HUES48 (cell line): ENCODE results near the gene SLC6A3.

ENCODE experiments used
- H3K27ac ChIP-seq: one replicate; pipeline ENCODE4 v1.7.0; 2013; ENCODE audit warnings: low read depth, low read length, inconsistent platforms
- H3K27me3 ChIP-seq: 2 replicates; pipeline ENCODE4 v1.6.1; 2013; ENCODE audit warnings: mild to moderate bottlenecking, low read length; ENCODE audit not compliant: control insufficient read depth, insufficient read depth
- H3K36me3 ChIP-seq: 2 replicates; pipeline ENCODE4 v1.6.1; 2013; ENCODE audit warnings: low read length; ENCODE audit not compliant: control insufficient read depth, insufficient read depth
- H3K4me1 ChIP-seq: 2 replicates; pipeline ENCODE4 v1.6.1; 2013; ENCODE audit warnings: mild to moderate bottlenecking, low read length; ENCODE audit not compliant: control insufficient read depth, insufficient read depth
- H3K4me3 ChIP-seq: 2 replicates; pipeline ENCODE4 v1.5.1; 2013; ENCODE audit warnings: mild to moderate bottlenecking, low read depth, low read length
- H3K9ac ChIP-seq: 2 replicates; pipeline ENCODE4 v1.6.1; 2013; ENCODE audit warnings: mild to moderate bottlenecking, low read depth, low read length, moderate library complexity
- H3K9me3 ChIP-seq: 2 replicates; pipeline ENCODE4 v1.6.1; 2013; ENCODE audit warnings: low read length; ENCODE audit not compliant: control insufficient read depth, insufficient read depth

Gene SLC6A3

DNA sequence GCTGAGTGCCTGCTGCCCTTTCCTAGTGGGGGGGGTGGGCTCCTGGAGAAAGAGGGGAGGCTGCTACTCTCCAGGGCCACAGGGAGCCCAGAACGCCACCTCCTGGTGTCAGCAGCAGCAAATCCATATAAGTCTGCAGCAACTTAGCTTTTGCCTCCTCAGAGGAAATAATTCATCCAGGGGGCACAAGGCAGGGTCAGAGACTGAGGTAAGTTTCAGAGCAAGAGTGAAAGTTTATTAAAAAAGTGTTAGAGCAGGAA lies 96.3 kb downstream of the SLC6A3 start:
- Histone ChIP-seq H3K9ac (no peak overlapping the region), H3K36me3 (no peaks in the 10 kb centered on the region), H3K4me1 (0 out of 2 replicates have a peak, but pooled peaks cover 1% of the 10 kb centered on the region), H3K4me3 (no peak overlapping the region), H3K9me3 (no peaks in the 10 kb centered on the region), H3K27ac (no peak overlapping the region), H3K27me3 (no peaks in the 10 kb centered on the region)

DNA sequence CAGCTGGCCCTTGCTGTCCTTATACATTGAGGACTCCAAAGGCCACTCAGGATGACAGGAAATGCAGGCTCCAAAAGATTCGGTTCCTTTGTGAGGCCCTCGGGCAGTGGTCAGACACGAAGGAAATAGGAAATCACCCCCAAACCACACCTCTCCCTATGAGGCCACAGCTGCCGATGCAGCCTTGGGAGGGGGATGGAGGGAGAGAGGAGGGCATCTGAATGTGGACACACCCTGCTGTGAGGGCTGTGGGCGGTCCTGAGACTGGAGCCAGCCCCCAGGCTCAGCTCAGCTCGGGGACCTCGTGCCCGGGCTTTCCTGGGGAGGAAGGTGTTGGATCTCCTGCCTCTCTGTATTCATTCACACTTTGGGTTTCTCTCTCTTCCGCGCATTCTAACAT lies 97.7 kb downstream of the SLC6A3 start:
- no peak overlapping the region for H3K27ac ChIP-seq
- 0 out of 2 replicates have a peak, but pooled peaks cover 3% of the 10 kb centered on the region for H3K4me1 ChIP-seq
- H3K4me3 ChIP-seq, result no peak overlapping the region
- H3K9me3 ChIP-seq, result no peaks in the 10 kb centered on the region
- H3K9ac ChIP-seq, result no peak overlapping the region
- no peaks in the 10 kb centered on the region for H3K27me3 ChIP-seq
- H3K36me3 ChIP-seq, result peaks cover 11% of the 10 kb centered on the region

DNA sequence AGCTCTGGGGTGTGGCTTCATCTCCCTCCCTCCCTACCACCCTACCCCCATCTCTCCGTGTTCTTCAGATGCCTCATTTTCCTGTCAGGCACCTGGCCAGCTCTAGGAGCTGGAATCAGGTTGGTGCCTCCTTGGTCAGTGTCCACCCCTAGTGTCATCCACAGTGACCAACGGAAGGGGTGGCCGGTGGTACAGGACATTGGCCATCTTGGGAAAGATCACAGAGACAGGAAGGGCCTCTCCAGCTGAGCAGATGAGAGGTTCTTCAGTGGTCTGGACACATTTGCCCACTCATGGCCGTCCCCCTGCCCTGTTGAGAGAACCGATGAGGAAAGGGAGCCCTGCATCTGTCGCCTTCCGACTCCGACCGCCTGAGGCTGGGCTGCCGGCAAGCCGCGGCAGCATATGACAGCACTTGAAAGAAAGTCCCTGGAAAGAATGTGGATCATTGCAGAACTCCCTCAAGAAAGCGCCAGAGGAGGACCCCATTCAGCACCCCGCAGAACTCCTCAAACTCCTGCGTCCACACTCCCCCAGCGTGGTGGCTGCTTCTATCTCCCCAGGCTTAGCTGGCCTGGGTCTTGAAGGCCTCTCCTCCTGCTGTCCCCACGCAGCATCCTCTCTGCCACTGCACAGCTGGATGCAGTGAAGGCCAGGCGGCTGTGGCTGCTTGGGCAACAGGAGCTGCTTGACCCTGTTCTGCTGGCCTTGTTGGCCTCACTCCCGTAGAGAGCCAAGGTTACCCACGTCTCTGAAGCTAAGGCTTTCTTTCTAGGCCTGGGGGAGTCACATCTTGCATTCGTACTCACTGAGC lies 98.4 kb downstream of the SLC6A3 start:
- 0 out of 2 replicates have a peak, but pooled peaks cover 3% of the 10 kb centered on the region for H3K4me1 ChIP-seq
- H3K9me3 ChIP-seq, result no peaks in the 10 kb centered on the region
- H3K4me3 ChIP-seq, result no peak overlapping the region
- H3K9ac ChIP-seq, result no peak overlapping the region
- H3K27ac ChIP-seq, result no peak overlapping the region
- H3K27me3 ChIP-seq, result no peaks in the 10 kb centered on the region
- peaks cover 18% of the 10 kb centered on the region for H3K36me3 ChIP-seq

- Histone ChIP-seq H3K36me3 (peaks cover 26% of the 10 kb centered on the region), H3K27me3 (no peaks in the 10 kb centered on the region), H3K9ac (peak overlapping the region; percentile 81; the same call in 1 of the 2 replicates), H3K27ac (no peak overlapping the region), H3K4me3 (peak overlapping the region; percentile 97), H3K9me3 (no peaks in the 10 kb centered on the region), H3K4me1 (0 out of 2 replicates have a peak, but pooled peaks cover 3% of the 10 kb centered on the region)
Observed at GRCh38 chr5:1345876-1346626, 99.2 kb downstream of the SLC6A3 start.

DNA sequence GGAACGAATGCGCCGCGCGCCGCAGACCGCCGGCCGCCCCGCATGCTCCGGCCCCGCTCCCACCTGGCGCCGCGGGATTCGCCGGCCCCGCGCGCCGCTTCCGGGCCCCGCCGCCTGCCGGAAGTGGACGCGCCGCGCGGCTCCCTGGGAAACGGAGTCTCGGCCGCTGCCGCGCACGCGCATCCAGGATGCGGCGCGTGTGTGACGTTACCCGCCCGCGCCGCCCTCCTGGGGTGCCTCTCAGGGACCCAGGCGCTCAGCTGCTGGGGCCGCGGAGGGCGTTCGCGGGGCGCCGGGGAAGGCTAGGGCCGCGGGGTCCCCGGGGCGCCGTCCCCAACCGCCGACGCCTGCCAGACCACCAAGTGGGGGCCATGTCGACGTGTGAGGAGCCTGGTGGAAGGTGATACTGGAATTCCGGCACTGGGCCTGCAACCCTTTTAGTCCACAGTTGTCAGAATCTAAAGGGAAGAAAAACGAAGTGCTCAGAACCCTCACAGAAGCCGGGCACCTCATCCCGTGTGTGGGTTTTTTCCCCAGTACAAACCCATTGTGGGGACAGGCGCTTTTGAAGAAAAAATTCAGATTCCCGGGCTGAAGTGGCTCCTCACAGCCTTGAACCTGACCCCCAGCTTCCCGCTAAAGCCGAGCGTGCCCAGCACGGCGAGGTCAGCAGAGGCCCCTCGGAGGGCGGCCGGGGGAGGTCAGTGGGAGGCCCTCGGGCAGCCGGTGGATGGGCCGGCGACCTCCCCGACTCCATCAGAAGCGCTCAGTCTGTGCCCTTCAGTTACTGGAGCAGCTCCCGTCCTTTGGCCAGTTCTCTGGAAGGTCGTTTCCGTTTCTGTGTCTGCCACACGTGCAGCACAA lies 100.0 kb downstream of the SLC6A3 start, which contains the start of gene CLPTM1L:
Gene CLPTM1L, minus strand, starts transcription at position 125 of the 864 bp plus-strand sequence. CDS start 258 bp downstream, outside the sequence.
- peak within 1 kb of the TSS; percentile 97 for H3K4me3 ChIP-seq
- H3K27me3 ChIP-seq, result no peaks in the 10 kb centered on the region
- H3K4me1 ChIP-seq, result 0 out of 2 replicates have a peak, but pooled peaks cover 3% of the 10 kb centered on the region
- H3K9ac ChIP-seq, result peak within 1 kb of the TSS; percentile 81
- H3K27ac ChIP-seq, result no peak within 1 kb of the TSS
- no peaks in the 10 kb centered on the region for H3K9me3 ChIP-seq
- H3K36me3 ChIP-seq, result peaks cover 34% of the 10 kb centered on the region

DNA sequence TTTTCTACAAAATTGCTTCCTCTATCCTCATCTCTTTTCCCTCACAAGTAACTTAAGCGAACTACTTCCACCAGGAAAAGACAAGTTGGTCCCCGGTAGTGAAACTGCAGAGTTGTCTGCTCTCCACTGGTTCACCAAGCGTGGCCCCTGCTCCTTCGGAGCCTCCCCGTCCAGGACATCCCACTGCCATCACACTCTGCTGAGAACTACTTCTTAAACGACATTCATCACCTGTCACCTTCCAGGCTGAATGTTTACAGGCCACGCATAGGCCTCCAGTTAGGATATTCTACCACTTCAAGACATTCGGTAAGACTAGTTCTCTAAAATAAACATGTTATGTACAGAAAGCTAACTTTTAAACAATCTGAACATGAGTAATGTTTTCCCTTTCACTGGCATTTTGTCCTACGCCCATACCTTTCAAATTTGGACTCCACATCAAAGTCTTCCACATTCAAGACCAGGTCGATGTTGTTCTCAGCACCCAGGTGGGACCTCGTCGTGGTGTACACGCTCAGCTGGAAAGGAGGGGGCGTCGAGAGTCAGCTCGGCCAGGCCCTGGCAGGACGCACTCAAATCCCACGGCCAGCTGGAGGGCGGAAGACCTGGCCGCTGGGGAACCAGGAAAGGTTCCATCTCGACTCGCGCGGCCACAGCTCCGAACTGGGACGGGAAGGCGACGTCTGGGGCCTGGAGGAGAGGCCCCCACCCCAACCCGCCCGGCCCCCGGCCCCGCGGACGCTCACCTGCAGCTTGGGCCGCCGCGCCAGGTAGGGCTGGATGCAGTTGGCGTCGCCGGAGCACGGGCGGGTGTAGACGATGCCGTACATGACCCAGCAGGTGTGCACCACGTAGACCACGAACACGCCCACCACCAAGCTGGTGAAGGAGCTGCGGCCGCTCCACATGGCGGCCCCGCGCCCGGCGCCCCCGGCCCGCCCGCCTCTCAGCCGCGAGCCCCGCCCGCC lies 101.0 kb downstream of the SLC6A3 start:
- H3K27me3 ChIP-seq, result no peaks in the 10 kb centered on the region
- no peaks in the 10 kb centered on the region for H3K9me3 ChIP-seq
- peak overlapping the region; percentile 5; the same call in 1 of the 2 replicates for H3K9ac ChIP-seq
- H3K27ac ChIP-seq, result no peak overlapping the region
- peak overlapping the region; percentile 97 for H3K4me3 ChIP-seq
- H3K36me3 ChIP-seq, result peaks cover 39% of the 10 kb centered on the region
- H3K4me1 ChIP-seq, result 0 out of 2 replicates have a peak, but pooled peaks cover 3% of the 10 kb centered on the region

- Histone ChIP-seq H3K27me3 (no peaks in the 10 kb centered on the region), H3K36me3 (peaks cover 47% of the 10 kb centered on the region), H3K9ac (no peak overlapping the region), H3K9me3 (no peaks in the 10 kb centered on the region), H3K27ac (no peak overlapping the region), H3K4me3 (no peak overlapping the region), H3K4me1 (0 out of 2 replicates have a peak, but pooled peaks cover 3% of the 10 kb centered on the region)
Observed at GRCh38 chr5:1343315-1343751, 101.9 kb downstream of the SLC6A3 start.
